Fibroblast of the aortic adventitia (primary cell): ENCODE results near the gene WNK1. TPM values are rescaled to one million over a fixed set of nuclear protein-coding genes. Genes with fewer than 3 reads are reported as not detected.
"Not testable (repeated sequence)": the region's sequence is repeated elsewhere in the genome, so short reads cannot be mapped to it uniquely, and the experiment has no call there.

Experiments used
- DNase-seq: peaks from one replicate; pipeline ENCODE4 v3.0.0-alpha.2; 2010; ENCODE audit warnings: low read depth
- H3K4me3 ChIP-seq: 2 replicates; pipeline ENCODE4 v1.5.1; 2011; ENCODE audit warnings: low read depth, mild to moderate bottlenecking, control low read depth, low read length, moderate library complexity
- CTCF ChIP-seq: IDR thresholded peaks from 2 replicates; pipeline ENCODE4 v1.5.1; 2011; ENCODE audit warnings: mild to moderate bottlenecking, low read length, control low read depth, inconsistent platforms; ENCODE audit not compliant: insufficient read depth
- total RNA-seq: library from RNA; depleted of rRNA; stranded (reverse); fragments of >200 nt; gene quantifications from 2 replicates; pipeline ENCODE4 v1.2.3, GENCODE V29; 2012; ENCODE audit warnings: low replicate concordance

Gene WNK1
- total RNA-seq, 1 donor, result 91.7 TPM

DNA sequence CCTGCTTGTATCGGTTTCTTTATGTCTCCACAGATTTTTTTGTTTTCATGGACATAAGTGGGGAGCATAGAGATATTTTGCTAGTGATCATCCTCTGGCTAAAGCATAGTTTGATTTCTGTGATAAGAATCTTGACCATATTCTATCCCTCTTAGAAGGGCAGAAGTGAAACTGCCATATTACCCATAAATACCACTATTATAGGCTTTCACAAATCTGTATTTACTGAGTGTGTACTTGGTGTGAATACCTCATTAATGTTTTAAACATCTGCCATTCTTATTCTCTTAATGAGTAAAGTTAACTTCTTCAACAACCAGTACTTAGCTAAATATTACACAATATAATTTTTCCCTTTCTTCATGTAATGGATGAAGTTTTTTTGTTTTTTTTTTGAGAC is 16.1 kb downstream of the WNK1 start:
- TF ChIP-seq CTCF, result no peak
- no peak for DNase-seq
- no peak overlapping the region for H3K4me3 ChIP-seq

GRCh38 chr12:770479-770878 is 18.1 kb downstream of the WNK1 start:
- no peak for TF ChIP-seq CTCF
- DNase-seq, result no peak

DNA sequence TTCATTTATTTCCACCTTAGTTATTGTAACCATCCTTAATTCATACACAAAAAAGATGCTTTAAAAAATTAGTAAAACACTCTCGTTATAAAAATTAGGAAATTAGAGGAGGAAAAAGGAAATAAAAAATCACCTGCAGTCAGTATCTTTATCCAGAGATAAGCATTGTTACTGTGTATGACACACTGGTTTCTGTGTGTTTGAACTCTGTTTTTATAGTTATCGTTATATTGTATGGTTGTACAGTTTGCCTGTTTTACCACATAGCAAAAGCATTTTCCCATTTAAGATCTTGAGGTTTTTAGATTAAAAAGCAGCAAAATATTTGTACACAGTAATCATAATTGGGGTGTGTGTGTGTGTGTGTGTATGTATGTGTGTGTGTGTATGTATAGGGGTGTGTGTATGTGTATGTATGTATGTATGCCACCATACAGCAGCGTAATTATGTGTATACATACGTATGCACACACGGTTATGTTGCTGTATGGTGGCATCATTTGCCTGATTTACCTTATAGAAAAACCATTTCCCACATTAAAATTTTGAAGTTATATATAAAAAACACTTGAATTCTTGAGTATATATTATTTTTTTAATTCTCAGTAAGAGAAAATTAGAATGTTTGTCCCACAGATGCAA is 19.8 kb downstream of the WNK1 start:
- H3K4me3 ChIP-seq, result no peak overlapping the region
- no peak for TF ChIP-seq CTCF
- DNase-seq, result no peak

More at GRCh38 chr12:770479-770878, 18.1 kb downstream of the WNK1 start:
- H3K4me3 ChIP-seq, result no peak overlapping the region

DNA sequence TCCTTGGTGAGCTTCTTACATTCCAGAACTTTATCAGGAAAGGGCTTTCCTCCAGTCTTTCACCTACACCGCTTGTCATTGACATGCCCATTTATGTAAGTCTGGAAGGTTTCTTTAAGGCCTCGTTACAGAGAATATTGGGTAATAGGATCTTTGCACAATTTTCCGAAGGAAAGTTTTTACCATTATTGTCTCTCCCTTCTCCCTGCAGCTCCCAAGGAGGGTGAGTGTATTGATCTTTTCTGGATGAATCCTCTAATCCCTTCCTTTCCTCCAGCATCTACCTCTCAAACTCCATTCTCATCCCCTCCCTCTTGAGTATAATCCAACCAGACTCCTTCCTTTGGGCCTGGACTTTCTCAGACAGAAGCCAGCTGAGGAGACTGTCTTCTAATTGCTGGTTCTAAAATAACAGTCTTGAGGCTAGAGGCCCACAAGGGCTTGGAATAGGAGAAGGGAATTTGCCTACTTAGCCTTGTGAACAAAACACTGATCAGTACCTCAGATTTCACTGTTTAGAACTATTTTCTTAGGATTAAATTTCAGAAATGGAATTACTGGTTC is 21.8 kb downstream of the WNK1 start:
- peak; percentile 41 for DNase-seq
- peak overlapping the region; percentile 4 for H3K4me3 ChIP-seq
- no peak for TF ChIP-seq CTCF

DNA sequence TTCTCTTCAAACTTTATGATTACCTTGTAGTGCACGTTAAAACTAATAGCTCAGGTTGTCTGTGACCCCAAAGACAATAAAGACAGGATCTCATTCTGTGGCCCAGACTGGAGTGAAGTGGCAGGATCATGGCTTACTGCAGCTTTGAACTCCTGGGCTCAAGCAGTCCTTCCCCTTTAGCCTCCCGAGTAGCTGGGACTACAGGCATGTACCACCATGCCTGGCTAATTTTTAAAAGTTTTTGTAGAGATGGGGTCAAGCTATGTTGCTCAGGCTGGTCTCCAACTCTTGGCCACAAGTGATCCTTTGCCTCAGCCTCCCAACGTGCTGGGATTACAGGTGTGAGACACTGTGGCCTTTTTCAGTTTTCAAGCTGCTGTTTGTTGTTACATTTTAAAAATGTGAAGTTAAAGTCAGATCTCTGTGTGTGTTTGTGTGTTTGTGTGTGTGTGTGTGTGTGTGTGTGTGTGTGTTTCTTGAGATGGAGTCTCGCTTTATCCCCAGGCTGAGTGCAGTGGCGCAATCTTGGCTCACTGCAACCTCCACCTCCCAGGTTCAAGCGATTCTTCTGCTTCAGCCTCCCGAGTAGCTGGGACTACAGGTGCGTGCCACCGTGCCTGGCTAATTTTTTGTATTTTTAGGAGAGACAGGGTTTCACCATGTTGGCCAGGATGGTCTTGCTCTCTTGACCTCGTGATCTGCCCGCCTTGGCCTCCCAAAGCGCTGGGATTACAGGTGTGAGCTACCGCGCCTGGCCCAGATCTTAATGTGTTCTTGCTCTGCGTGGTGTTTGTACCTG is 23.8 kb downstream of the WNK1 start:
- H3K4me3 ChIP-seq, result not testable (repeated sequence)

DNA sequence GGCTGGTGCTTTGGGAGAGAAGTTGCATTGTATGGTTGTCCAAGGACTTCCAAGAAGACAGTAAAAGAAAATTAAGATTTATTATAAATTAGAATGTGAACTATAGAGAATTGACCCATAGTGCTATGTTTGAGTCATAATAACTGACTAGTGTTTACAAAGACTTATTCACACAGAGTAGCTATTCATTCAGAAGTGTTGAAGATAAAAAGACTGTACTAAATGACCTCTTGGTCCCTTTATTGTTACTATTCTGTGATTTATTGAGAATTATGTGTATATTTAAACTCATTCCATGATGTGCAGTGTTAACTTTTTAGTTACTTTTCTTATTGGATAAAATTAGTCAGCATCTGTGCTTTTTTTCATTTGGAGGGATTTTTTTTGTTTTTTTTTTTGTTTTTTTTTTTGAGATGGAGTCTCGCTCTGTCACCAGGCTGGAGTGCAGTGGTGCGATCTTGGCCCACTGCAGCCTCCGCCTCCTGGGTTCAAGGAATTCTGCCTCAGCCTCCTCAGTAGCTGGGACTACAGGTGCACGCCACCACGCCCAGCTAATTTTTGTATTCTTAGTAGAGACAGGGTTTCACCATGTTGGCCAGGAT is 24.5 kb downstream of the WNK1 start:
- not testable (repeated sequence) for DNase-seq, H3K4me3 ChIP-seq

More for the DNA sequence above, 23.8 kb downstream of the WNK1 start:
- DNase-seq, result not testable (repeated sequence)

DNA sequence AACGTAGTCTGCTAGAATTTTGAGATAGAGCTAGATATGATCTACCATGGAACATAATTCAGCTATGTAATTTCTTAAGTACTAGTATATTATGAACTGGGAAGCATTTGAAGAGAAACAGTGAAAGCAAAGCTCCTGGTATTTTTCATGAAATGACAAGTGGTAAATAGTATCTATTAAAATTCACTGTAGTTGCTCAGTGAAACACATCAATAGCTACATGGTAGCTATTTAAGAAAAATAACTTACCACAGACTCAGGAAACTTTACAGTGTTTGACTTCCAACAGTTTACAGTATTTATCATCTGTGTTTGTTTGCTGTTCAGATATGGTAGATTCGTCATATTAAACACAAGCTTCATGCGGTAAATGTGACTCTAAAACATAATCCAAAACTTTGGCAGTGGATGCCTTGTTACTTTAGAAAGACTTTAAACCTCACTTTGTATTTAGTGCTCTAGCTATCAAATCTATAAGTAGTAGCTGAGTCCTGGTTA is 25.2 kb downstream of the WNK1 start:
- no peak for TF ChIP-seq CTCF
- no peak overlapping the region for H3K4me3 ChIP-seq
- DNase-seq, result no peak
